Measurements from ENCODE around the gene LOXHD1.

LOXHD1 gene

GRCh38 chr18:46629361-46629760 is 27.7 kb downstream of the LOXHD1 start:
- DNase-seq (ENCODE audit: low read depth) = no peak

DNA sequence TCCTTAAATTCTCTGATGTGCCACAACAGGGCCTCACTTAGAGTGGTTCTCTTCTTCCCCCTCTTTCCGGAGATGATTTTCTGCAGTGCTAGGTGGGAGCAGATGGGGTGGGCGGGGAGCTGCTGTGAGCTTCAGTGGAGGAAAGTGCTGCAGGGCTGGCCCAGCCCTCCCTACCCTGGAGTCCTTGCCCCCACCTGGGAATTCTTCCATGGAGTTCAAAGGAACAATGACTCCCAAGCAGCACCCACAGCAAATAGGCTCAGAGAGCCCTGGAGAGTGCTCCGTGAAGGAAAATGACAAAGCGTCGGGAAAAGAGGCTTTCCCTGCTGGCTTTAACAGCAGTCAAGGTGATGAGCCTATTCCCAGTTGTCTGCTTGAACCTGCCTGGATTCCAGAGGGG is 28.8 kb downstream of the LOXHD1 start:
- no peak for DNase-seq (ENCODE audit: low read depth)

DNA sequence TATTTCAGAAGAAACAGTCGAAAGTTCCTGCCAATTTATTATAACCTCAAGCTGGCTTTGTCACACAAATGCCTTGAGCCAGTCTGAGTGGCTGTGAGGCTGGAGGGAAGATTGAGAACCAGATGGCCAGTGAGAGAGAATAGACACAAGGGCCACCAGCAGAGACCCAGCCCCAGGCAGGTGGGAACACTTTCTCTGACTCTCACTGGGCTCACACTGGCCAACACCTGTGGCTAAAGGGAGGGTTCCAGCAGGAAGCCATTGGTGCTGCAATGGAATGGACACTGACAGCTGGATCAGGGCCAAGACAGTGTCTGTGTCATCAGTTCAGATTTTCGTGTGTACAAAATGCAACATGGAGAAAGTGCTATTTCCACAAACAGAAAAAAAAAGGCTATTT is 29.9 kb downstream of the LOXHD1 start:
- DNase-seq (ENCODE audit: low read depth) = no peak

- DNase-seq (ENCODE audit: low read depth) = no peak
Observed at GRCh38 chr18:46625069-46625468, 32.0 kb downstream of the LOXHD1 start.

GRCh38 chr18:46624127-46624526 is 32.9 kb downstream of the LOXHD1 start:
- DNase-seq (ENCODE audit: low read depth) = no peak

DNA sequence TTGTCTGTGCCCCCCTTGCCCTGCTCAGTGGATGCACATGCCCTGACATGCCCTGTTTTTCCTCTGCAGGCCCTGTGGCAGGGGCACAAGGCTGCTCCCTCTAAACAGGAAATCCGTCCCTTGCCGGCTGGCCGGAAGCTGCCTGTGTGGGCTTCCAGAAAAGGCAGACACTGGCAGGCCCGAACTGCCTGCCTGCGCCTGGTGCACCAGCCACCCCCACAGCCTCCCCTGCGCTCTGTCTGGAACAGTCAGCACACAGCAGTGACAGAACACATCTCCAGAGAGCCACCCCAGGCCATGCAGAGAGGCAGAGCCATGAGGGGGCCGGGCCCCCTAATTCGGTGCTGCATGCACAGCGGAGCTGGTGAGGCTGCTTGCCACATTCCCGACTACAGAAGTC is 33.5 kb downstream of the LOXHD1 start:
- no peak for DNase-seq (ENCODE audit: low read depth)

DNA sequence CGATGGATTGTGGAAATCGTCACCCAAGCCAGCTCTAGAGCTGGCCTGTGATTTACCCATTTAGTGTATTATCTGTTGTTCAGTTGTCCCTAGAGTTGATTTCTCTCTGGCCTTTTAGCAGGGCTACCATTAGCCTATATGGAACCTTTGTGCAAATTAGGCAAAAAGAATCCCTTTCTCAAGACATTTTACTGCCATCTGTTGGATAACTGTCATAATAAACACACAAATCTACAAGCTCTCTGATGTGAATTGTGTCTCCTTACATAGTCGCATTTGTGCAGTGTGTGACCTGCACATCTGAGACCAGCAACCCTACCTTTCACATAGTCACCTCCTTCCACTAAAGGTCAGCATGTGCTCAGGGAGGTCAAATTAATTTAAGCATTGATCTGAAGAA is 34.0 kb downstream of the LOXHD1 start:
- DNase-seq (ENCODE audit: low read depth) = no peak

DNA sequence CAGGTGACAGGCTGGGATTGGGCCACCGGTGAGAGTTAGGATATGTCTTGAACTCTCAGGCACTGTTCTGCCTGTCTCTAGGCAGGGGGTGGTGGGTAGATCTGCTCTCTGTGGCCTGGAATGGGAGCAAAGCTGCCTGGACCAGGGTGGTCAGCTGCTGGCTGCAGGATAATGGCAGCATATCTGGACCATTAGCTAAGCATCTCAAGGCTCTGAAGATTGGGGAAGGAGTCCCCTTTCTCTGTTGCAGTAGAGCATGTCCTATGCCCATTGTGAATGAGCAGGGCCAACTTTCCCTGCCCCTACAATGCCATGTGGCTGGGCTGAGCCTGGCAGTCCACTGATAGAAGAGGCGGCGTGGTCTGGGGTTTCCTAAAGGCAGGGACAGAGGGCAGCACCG is 34.6 kb downstream of the LOXHD1 start:
- no peak for DNase-seq (ENCODE audit: low read depth)

DNA sequence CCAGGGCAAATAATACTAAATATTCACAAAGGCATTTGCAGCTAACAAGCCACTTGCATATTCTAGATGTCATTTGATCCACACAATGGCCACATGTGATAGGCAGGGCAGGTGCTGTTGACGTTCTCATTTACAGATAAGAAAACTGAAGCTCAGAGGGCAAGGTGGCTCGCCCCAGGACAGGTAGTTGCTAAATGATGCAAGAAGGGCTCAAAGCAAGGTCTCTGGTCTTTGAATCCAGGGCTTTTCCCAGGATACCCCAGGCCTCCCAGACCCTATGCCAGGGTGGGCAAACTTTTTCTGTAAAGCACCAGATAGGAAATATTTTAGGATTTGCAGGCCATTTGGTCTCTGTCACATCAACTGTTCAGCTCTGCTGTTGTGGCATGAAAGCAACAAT is 35.1 kb downstream of the LOXHD1 start:
- DNase-seq (ENCODE audit: low read depth) = no peak

DNA sequence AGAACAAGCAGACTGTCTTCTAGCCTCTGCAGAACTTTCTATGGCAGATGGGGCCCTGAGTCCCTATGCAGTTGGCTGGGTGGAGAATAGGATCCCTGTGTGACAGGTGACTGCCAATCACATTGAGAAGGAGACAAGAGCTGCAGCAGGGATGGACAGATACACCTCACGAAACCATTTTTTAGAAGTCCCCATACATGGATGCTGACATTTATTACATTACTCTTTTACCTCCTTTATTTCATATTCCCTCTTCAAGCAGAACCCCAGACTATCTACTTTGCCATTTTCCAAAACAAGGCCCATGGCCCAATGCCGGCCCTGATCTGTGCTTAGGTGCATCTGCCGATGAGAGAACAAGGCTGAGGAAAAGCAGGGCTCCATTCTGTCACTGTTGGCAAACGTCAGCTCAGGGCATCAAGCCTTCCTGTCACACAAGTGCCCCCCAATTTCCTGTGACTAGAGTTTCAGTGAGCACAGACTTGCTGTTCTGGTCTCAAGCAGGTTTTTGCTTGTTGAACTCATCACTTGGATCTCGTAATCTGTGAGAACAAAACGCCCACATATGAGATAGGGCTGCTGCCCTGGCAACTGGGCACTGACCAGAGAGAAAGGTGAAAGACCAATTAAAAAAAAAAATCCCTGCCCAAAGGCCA is 35.8 kb downstream of the LOXHD1 start:
- no peak for DNase-seq (ENCODE audit: low read depth)

DNA sequence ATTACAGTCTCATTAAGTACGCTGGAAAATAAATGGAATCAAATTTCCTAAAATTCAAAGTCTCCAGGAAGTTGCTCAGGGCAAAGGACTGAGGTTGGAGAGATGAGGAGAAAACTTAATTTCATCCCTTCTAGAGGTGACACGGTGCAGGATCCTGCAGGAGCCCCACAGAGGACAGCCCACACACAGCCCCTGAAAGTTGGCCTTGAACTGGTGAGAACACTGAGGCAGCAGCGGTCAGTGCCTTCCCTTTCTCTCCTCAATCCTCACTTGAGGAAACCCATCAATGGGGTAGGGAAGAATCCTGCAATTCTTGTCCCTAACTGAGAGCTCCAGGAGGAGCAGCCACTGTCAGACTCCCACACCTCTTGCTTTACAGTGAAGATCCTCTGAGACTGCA is 37.5 kb downstream of the LOXHD1 start:
- no peak for DNase-seq (ENCODE audit: low read depth)

- DNase-seq (ENCODE audit: low read depth) = no peak
Observed at GRCh38 chr18:46615720-46616119, 41.3 kb downstream of the LOXHD1 start.

DNA sequence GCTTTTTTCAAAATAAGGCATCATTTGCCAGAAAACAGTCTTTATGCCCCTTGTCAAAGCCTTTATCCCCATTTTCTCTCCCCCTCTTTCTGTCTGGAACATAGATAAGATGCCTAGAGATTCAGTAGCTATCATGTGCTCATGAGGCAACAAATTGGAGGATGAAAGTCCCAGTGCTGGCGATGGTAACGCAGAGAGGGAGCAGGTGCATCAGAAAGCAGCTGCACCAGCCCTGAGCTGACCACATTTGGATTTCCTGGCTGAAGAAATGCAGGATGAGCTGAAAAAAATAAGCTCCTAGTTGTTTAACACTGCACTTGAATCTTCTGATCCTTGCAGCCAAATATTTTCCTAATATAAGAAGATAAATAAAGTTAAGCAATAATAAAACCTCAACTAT is 48.0 kb downstream of the LOXHD1 start:
- no peak for DNase-seq (ENCODE audit: low read depth)

DNA sequence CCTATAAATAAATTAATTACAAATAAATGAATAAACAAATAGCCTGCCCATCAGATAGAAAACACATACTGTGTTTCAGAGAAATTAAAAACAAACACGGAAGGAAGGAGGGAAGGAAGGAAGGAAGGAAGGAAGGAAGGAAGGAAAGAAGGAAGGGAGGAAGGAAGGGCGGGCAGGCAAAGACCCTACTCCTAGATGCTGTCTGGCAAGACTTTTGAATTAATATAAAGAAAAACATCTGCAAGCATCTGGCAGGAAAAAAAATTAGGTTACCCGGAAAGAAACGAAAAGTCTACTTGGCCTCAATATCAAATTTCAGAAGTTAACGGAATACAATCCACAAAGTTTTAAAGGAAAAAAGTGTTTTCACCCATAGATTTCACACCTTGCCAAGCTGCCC is 49.1 kb downstream of the LOXHD1 start:
- DNase-seq (ENCODE audit: low read depth) = no peak

DNA sequence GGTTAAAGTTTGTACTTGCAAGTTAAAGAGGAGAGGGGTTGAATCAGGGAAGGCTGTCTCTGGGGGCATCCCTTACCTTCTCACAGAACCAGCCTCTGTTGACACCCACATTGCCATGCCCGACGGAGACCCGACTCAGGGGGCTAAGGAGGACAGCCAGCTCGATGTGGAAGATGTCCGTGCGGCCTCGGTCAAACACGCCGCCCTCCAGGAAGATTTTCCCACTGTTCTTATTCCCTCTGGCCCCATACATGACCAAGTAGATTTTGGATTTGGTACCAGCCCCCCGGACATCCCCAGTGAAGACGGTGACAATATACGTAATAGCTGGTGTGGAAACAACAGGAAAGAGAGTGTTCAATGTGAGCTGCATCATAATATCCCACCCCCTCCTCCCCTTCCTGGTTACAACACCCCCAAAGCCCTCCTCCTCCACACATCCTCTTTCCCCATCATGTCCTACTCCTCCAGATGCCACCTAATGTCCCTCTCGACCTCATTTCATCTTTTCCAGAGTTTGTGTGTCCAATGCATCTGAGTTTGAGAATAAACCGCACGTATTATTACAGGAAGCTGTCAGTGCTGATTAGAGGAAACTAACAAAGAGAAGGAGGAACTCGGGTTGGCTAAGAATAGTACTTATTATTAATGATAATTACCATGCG is 55.7 kb downstream of the LOXHD1 start:
- no peak for DNase-seq (ENCODE audit: low read depth)

DNA sequence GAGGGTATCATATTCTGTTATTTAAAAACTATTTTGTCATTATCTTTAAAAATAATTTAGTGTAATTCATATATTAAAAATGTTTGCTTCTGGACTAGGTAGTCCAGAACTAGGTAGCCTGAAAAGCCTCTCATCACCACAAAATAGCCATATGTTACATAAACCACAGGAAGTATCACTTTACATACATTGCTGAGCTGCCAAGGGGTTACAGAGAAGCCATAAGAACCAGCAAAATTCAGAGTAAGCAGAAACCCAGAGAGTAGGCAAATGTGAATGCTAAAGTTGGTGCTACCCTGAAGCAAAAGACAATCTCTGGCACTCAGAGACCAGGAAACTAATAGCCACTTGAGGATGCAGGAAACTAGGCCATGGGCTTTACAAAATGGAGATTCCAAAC is 60.9 kb downstream of the LOXHD1 start:
- DNase-seq (ENCODE audit: low read depth) = no peak

- no peak for DNase-seq (ENCODE audit: low read depth)
Observed at GRCh38 chr18:46591783-46592391, 65.1 kb downstream of the LOXHD1 start.

DNA sequence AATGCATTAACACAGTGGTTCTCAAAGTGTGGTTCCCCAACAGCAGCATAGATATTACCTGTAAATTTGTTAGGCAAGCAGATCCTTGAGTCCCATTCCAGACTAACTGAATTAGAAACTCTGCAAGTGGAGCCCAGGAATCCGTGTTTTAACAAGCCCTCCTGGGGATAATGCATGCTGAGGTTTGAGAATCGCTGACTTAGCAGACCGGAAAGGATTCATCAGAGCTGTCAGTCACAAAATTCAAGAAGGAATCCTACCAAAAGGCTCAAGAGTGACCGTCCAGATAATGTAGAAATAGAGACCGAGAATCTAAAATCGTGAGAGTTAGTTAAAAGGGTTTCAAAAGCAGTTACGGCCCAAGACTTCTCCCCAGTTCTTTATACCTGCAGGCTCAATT is 66.9 kb downstream of the LOXHD1 start:
- DNase-seq (ENCODE audit: low read depth) = no peak

- no peak for DNase-seq (ENCODE audit: low read depth)
Observed at GRCh38 chr18:46588971-46589660, 67.9 kb downstream of the LOXHD1 start.

- DNase-seq (ENCODE audit: low read depth) = no peak
Observed at GRCh38 chr18:46587600-46587999, 69.4 kb downstream of the LOXHD1 start.

DNA sequence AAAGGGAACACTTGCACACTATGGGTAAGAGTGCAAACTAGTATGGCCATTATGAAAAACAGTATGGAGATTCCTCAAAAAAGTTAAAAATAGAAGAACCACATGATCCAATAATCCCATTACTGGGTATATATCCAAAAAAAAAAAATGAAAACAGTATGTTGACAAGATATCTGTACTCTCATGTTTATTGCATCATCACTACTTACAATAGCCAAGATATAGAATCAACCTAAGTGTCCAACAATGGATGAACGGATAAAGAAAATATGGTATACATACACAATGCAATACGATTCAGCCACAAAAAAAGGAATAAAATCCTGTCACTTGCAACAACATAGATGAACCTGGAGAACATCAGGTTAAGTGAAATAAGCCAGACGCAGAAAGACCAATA is 73.3 kb downstream of the LOXHD1 start:
- no peak for DNase-seq (ENCODE audit: low read depth)

DNA sequence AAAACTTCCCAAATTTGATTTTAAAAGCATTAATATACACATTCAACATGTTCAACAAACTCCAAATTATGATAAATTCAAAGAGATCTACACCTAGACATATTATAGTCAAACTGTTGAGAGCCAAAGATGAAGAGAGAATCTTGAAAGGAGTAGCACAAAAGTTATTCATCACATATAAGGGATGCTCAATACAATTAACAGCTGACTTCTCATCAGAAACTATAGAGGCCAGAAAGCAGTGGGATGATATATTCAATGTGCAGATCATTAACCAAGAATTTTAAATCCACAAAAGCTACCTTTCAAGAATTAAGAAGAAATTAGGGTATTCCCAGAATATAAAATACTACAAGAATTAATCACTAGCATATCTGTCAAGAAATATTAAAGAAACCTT is 75.4 kb downstream of the LOXHD1 start:
- no peak for DNase-seq (ENCODE audit: low read depth)

GRCh38 chr18:46578987-46579386 is 78.0 kb downstream of the LOXHD1 start:
- no peak for DNase-seq (ENCODE audit: low read depth)
